ENCODE results near the gene C1orf53. TPM values are rescaled to one million over a fixed set of nuclear protein-coding genes. Genes with fewer than 3 reads are reported as not detected.
A peak's percentile ranks its signal among the peaks of the same experiment; 100 is the strongest.

The C1orf53 gene
- total RNA-seq, 1 donor from 2014 or later: 4.1 TPM

GRCh38 chr1:197902131-197902453 lies 338 bp upstream of the C1orf53 start:
- Mint-ChIP-seq H3K27ac (ENCODE audit: unreplicated experiment) (peak overlapping the region; percentile 78), H3K36me3 (ENCODE audit: low read depth) (peaks cover 2% of the 10 kb centered on the region), H3K27me3 (ENCODE audit: low read depth) (peaks cover 32% of the 10 kb centered on the region), H3K9me3 (ENCODE audit: low read depth) (no peaks in the 10 kb centered on the region), H3K4me3 (ENCODE audit: unreplicated experiment) (peak overlapping the region; percentile 92), H3K4me1 (ENCODE audit: low read depth) (peaks cover 18% of the 10 kb centered on the region)
- DNase-seq (ENCODE audit: low spot score): no peak
- TF ChIP-seq CTCF (IDR thresholded peaks at IDR 0.05): no peak

- Mint-ChIP-seq H3K27me3 (ENCODE audit: low read depth) (peaks cover 38% of the 10 kb centered on the region), H3K27ac (ENCODE audit: unreplicated experiment) (peak overlapping the region; percentile 94), H3K9me3 (ENCODE audit: low read depth) (no peaks in the 10 kb centered on the region), H3K36me3 (ENCODE audit: low read depth) (peaks cover 2% of the 10 kb centered on the region), H3K4me1 (ENCODE audit: low read depth) (peaks cover 18% of the 10 kb centered on the region), H3K4me3 (ENCODE audit: unreplicated experiment) (peak overlapping the region; percentile 92)
- DNase-seq (ENCODE audit: low spot score): no peak
- TF ChIP-seq CTCF (IDR thresholded peaks at IDR 0.05): no peak
Measured at GRCh38 chr1:197903196-197903514, 725 bp downstream of the C1orf53 start.

GRCh38 chr1:197904126-197904787 lies 1.8 kb downstream of the C1orf53 start:
- peaks cover 27% of the 10 kb centered on the region for H3K4me1 Mint-ChIP-seq (ENCODE audit: low read depth)
- H3K36me3 Mint-ChIP-seq (ENCODE audit: low read depth): peaks cover 5% of the 10 kb centered on the region
- H3K27me3 Mint-ChIP-seq (ENCODE audit: low read depth): peaks cover 49% of the 10 kb centered on the region
- no peak for DNase-seq (ENCODE audit: low spot score)
- H3K9me3 Mint-ChIP-seq (ENCODE audit: low read depth): no peaks in the 10 kb centered on the region
- H3K4me3 Mint-ChIP-seq (ENCODE audit: unreplicated experiment): no peak overlapping the region
- TF ChIP-seq CTCF (IDR thresholded peaks at IDR 0.05): no peak
- H3K27ac Mint-ChIP-seq (ENCODE audit: unreplicated experiment): no peak overlapping the region

- no peak for DNase-seq (ENCODE audit: low spot score)
- Mint-ChIP-seq H3K36me3 (ENCODE audit: low read depth) (peaks cover 8% of the 10 kb centered on the region), H3K9me3 (ENCODE audit: low read depth) (no peaks in the 10 kb centered on the region), H3K27me3 (ENCODE audit: low read depth) (peaks cover 63% of the 10 kb centered on the region), H3K4me3 (ENCODE audit: unreplicated experiment) (no peak overlapping the region), H3K27ac (ENCODE audit: unreplicated experiment) (no peak overlapping the region), H3K4me1 (ENCODE audit: low read depth) (peaks cover 34% of the 10 kb centered on the region)
- no peak for TF ChIP-seq CTCF (IDR thresholded peaks at IDR 0.05)
Measured at GRCh38 chr1:197905699-197906351, 3.4 kb downstream of the C1orf53 start.

GRCh38 chr1:197907846-197908616 lies 5.6 kb downstream of the C1orf53 start:
- Mint-ChIP-seq H3K4me1 (ENCODE audit: low read depth) (peaks cover 35% of the 10 kb centered on the region), H3K27ac (ENCODE audit: unreplicated experiment) (no peak overlapping the region), H3K27me3 (ENCODE audit: low read depth) (peaks cover 83% of the 10 kb centered on the region), H3K9me3 (ENCODE audit: low read depth) (no peaks in the 10 kb centered on the region), H3K36me3 (ENCODE audit: low read depth) (peaks cover 8% of the 10 kb centered on the region), H3K4me3 (ENCODE audit: unreplicated experiment) (no peak overlapping the region)
- TF ChIP-seq CTCF (IDR thresholded peaks at IDR 0.05): no peak
- DNase-seq (ENCODE audit: low spot score): no peak
